ENCODE measurements around the gene DIDO1.

DIDO1 gene

GRCh38 chr20:62940875-62941274 is 14.6 kb upstream of the DIDO1 start:
- peaks cover 54% of the 10 kb centered on the region for H3K79me2 ChIP-seq
- H3K36me3 ChIP-seq (ENCODE audit: control insufficient read depth, insufficient read depth, low read length), result no peaks in the 10 kb centered on the region
- no peaks in the 10 kb centered on the region for H3K9me3 ChIP-seq (ENCODE audit: control insufficient read depth, low read length)
- H3K4me2 ChIP-seq (ENCODE audit: low read length), result no peak overlapping the region
- no peak overlapping the region for H3K9ac ChIP-seq
- no peak overlapping the region for H3K27ac ChIP-seq
- no peak overlapping the region for H3K4me3 ChIP-seq (ENCODE audit: low read depth, low read length)
- no peak overlapping the region for H2AFZ ChIP-seq
- peaks cover 8% of the 10 kb centered on the region for H3K4me1 ChIP-seq
- TF ChIP-seq, protein P1, sequence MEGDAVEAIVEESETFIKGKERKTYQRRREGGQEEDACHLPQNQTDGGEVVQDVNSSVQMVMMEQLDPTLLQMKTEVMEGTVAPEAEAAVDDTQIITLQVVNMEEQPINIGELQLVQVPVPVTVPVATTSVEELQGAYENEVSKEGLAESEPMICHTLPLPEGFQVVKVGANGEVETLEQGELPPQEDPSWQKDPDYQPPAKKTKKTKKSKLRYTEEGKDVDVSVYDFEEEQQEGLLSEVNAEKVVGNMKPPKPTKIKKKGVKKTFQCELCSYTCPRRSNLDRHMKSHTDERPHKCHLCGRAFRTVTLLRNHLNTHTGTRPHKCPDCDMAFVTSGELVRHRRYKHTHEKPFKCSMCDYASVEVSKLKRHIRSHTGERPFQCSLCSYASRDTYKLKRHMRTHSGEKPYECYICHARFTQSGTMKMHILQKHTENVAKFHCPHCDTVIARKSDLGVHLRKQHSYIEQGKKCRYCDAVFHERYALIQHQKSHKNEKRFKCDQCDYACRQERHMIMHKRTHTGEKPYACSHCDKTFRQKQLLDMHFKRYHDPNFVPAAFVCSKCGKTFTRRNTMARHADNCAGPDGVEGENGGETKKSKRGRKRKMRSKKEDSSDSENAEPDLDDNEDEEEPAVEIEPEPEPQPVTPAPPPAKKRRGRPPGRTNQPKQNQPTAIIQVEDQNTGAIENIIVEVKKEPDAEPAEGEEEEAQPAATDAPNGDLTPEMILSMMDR (IDR thresholded peaks at IDR 0.05), result no peak
- no peaks in the 10 kb centered on the region for H3K27me3 ChIP-seq (ENCODE audit: control insufficient read depth, insufficient read depth, low read length)

DNA sequence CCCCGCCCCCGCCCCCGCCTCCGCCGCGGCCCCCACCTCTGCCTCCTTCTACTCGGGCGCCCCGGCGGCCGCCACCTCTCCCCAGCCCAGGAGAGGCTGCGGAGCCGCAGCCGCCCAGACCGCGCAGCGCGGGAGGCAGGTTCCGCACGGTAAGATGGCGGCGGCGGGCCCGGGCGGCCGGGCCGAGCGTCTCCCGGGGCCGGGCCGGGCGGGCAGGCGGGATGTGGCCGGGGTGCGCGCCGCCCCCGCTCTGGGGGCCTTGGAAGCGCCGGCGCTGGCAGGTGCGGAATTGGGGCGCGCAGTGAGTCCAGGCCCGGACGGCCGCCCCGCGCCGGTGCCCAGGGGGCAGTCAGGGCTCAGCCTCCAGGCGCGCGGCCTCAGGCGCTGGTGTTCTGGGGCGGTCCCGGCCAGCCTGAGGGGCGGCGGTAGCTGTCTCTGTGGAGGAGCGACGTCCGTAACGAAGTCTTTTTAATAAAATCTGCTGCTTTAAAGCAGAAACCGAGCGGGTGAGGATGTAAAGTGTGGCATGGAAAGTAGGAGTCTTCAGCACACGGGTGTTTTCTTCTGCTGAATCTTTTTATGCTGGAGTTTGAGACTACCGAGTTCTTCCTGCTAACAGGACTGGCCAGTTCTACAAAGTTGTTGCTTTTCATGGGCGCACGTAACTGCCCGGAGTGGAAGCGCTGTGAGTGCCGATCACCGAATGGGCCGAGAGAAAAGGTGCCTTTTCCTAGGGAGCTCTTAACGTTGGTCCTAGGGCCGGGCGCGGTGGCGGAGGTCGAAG is 12.0 kb upstream of the DIDO1 start, which contains the start of gene GID8:
Gene GID8, plus strand, starts transcription at position 43 of the 784 bp plus-strand sequence. CDS start 3,356 bp downstream, outside the sequence.
- Histone ChIP-seq H3K9me3 (ENCODE audit: control insufficient read depth, low read length) (no peaks in the 10 kb centered on the region), H3K27me3 (ENCODE audit: control insufficient read depth, insufficient read depth, low read length) (no peaks in the 10 kb centered on the region), H2AFZ (peak within 1 kb of the TSS; percentile 98), H3K79me2 (peaks cover 75% of the 10 kb centered on the region), H3K9ac (peak within 1 kb of the TSS; percentile 78), H3K36me3 (ENCODE audit: control insufficient read depth, insufficient read depth, low read length) (no peaks in the 10 kb centered on the region), H3K4me1 (peaks cover 19% of the 10 kb centered on the region), H3K4me2 (ENCODE audit: low read length) (peak within 1 kb of the TSS; percentile 96), H3K4me3 (ENCODE audit: low read depth, low read length) (peak within 1 kb of the TSS; percentile 96), H3K27ac (peak within 1 kb of the TSS; percentile 88)
- TF ChIP-seq, protein P1 (IDR thresholded peaks at IDR 0.05), result no peak

DNA sequence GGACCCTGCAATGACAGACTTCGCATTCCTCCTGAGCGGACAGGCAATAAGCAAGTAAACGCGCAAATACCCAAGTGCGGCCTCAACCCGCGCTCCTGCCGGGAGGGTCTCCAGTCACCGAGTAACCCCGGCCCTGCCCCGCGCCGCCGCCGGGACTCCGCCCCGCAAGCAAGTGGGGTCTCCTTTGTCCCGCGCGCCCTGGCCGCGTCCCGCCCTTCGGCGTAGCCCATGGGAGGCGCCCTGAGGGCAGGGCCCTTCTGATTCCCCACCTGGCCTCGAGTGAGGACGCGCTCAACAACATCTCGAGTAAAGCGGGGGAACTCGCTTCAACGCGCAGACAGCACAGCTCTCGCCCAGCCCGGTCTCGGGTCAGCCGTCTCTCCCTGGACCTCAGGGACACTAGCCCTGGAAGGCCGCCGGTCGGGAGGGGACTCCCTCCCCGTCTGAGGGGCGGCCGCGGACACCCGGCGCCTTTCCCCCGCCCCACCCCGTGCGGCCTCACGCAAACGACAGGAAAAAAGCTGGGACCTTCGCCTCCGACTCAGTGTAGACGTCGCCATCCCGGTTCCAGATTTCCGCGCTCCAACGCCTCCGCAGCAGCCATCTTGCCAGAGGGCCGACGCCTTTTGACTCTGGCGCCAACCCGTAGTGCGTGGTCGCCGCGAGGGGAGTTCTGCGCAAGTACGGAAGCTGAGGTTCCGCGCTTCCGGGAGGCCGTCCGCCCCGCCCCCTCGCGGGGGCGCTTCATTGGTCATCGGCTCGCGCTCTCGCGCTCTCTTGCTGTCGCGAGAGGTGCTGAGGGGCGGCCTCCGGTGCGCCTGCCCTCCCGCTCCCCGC is 11.2 kb upstream of the DIDO1 start:
- Histone ChIP-seq H3K9ac (peak overlapping the region; percentile 78), H3K4me2 (ENCODE audit: low read length) (peak overlapping the region; percentile 96), H3K4me1 (peaks cover 19% of the 10 kb centered on the region), H3K27me3 (ENCODE audit: control insufficient read depth, insufficient read depth, low read length) (no peaks in the 10 kb centered on the region), H2AFZ (peak overlapping the region; percentile 98), H3K27ac (peak overlapping the region; percentile 88), H3K79me2 (peaks cover 80% of the 10 kb centered on the region), H3K36me3 (ENCODE audit: control insufficient read depth, insufficient read depth, low read length) (no peaks in the 10 kb centered on the region), H3K9me3 (ENCODE audit: control insufficient read depth, low read length) (no peaks in the 10 kb centered on the region), H3K4me3 (ENCODE audit: low read depth, low read length) (peak overlapping the region; percentile 96)
- TF ChIP-seq, protein P1 (IDR thresholded peaks at IDR 0.05), result no peak

DNA sequence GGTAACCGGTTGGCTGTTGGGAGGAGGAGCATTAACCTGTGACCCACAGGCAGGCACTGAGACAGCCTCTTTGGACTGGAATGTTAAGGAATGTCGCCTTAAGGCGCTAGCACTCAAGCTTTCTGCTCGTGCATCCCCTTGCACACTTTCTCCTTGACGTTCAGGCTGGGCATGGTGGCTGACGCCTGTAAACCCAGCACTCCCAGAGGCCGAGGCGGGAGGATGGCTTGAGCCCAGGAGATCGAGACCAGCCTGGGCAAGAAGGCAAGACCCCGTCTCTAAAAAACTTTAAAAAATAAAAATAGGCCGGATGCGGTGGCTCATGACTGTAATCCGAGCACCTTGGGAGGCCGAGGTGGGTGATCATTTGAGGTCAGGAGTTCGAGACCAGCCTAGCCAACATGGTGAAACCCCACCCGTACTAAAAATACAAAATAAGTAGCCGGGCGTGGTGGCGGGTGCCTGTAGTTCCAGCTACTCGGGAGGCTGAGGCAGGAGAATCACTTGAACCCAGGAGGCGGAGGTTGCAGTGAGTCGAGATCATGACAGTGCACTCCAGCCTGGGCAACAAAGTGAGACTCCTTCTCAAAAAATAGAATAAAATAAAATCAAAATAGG is 9.8 kb upstream of the DIDO1 start:
- H3K79me2 ChIP-seq, result peaks cover 78% of the 10 kb centered on the region
- no peaks in the 10 kb centered on the region for H3K27me3 ChIP-seq (ENCODE audit: control insufficient read depth, insufficient read depth, low read length)
- H3K9me3 ChIP-seq (ENCODE audit: control insufficient read depth, low read length), result no peaks in the 10 kb centered on the region
- H3K4me1 ChIP-seq, result peaks cover 19% of the 10 kb centered on the region
- no peaks in the 10 kb centered on the region for H3K36me3 ChIP-seq (ENCODE audit: control insufficient read depth, insufficient read depth, low read length)
- H3K4me3 ChIP-seq (ENCODE audit: low read depth, low read length), result no peak overlapping the region
- no peak overlapping the region for H3K27ac ChIP-seq
- no peak overlapping the region for H3K4me2 ChIP-seq (ENCODE audit: low read length)
- TF ChIP-seq, protein P1 (IDR thresholded peaks at IDR 0.05), result no peak
- H3K9ac ChIP-seq, result no peak overlapping the region
- no peak overlapping the region for H2AFZ ChIP-seq

Measured in parathyroid adenoma (tissue), 2 donors.